ENCODE measurements around the gene RAB5IF.

DNA sequence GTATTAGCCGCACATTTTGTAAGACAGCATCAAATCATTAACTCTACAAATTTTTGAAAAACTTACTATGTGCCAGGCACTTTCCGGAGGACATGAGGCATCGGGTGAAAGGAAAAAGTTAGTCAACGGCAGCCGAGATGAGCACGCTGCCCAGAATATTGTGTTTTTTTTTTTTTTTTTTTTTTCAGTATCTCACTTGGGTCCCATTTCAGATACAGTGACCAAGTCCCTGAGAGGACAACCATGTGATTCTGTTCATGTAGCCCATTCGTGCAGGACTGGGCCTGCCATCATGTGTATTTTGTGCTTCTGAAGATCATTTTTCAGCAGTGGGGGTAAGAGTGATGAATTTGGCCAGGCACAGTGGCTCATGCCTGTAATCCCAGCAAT is 39.1 kb downstream of the RAB5IF start:
- TF ChIP-seq ZNF274 (IDR thresholded peaks at IDR 0.05; ENCODE audit: borderline replicate concordance, extremely low read depth, low read length) (no peak), CREB1 (IDR thresholded peaks at IDR 0.05) (no peak), TAF1 (IDR thresholded peaks at IDR 0.05; ENCODE audit: low read depth, low read length) (no peak), POLR2A (IDR thresholded peaks at IDR 0.05; ENCODE audit: control extremely low read depth in 1 of 2, low read depth in 2 of 2, low read length in 2 of 2) (no peak)
- TF ChIP-seq, protein P1, sequence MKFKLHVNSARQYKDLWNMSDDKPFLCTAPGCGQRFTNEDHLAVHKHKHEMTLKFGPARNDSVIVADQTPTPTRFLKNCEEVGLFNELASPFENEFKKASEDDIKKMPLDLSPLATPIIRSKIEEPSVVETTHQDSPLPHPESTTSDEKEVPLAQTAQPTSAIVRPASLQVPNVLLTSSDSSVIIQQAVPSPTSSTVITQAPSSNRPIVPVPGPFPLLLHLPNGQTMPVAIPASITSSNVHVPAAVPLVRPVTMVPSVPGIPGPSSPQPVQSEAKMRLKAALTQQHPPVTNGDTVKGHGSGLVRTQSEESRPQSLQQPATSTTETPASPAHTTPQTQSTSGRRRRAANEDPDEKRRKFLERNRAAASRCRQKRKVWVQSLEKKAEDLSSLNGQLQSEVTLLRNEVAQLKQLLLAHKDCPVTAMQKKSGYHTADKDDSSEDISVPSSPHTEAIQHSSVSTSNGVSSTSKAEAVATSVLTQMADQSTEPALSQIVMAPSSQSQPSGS (IDR thresholded peaks at IDR 0.05; ENCODE audit: low read length): no peak
